ENCODE data around the gene MATR3.
"Not testable (repeated sequence)": the region's sequence is repeated elsewhere in the genome, so short reads cannot be mapped to it uniquely, and the experiment has no call there.

MATR3 gene
- 12.8 to 22.5 reads per million in 2 experiments for total RNA-seq

DNA sequence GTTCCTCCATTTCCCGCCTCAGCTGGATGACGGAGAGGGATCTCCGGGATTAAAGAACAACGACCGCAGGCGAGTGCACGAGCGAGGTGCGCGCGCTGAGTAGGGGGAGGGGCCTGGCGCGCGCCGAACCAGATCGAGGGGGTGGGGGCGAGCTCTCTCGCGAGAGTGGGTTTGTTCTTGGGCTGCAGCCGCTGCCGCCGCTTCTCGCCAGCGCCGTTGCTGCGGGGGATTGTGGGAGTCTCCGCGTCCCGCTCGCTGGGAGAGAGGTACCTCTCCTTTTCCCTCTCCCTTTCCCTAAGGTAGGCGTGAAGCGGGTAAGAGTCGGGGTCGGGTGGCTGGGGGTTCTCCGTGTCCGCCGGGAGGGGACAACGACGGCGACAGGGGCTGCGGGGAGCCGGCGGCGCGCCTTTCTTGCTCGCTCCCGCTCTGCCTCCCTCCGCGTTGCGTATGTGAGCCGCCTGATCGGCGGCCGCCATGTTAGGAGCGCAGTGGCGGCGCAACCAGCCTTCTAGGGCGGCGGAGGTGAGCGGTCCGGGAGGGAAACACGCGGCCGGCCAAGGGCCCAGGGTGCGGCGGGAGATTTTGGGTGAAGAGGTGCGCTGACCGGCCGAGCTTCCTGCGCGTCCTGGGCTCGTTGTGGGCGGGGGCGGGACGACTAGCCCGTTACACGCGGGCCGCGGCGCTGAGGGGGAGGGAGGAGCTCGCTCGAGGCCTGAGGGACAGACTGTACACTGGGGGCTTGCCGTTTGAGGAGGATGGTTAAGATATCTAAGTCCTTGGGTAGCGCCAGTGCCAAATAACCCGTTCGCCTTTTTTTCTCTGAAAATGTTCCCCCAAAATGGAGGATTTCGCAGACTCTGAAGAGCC, at the start of gene MATR3:
Gene MATR3 (plus strand): TSS at position 234 of the 867 bp plus-strand sequence. CDS start 13,676 bp downstream, outside the sequence.
- peak; percentile 92 for DNase-seq (ENCODE audit: low read depth)

- DNase-seq (ENCODE audit: low read depth) = no peak
These were observed 47.8 kb upstream of the MATR3 start for GRCh38 chr5:139245637-139246339.

- no peak for DNase-seq (ENCODE audit: low read depth)
These were observed 47.1 kb upstream of the MATR3 start for GRCh38 chr5:139246394-139246793.

DNA sequence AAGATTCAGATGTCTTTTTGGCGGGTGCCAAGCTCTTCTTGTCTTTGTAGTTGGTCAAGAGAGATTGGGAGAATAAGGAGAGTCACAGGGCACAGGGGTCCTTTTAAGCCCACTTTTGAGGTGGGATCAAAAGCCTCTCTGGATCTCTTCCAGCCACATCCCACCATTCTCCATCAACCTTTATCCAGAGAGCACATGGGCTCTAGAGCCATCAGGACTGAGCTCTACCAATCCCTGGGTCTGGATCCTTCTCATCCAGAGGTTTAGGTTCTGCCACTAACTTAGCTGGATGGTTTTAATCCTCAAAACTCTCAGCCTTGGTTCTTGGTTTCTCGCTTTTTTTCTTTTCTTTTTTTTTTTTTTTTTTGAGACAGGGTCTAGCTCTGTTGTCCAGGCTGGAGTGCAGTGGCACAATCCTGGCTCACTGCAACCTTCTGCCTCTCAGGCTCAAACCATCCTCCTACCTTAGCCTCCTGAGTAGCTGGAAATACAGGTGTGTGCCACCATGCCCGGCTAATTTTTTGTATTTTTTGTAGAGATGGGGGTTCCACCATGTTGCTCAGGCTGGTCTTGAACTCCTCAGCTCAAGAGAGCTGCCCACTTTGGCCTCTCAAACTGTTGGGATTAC, 44.6 kb upstream of the MATR3 start:
- no peak for DNase-seq (ENCODE audit: low read depth)

- DNase-seq (ENCODE audit: low read depth) = peak; percentile 4
These were observed 42.3 kb upstream of the MATR3 start for GRCh38 chr5:139251281-139251687.

DNA sequence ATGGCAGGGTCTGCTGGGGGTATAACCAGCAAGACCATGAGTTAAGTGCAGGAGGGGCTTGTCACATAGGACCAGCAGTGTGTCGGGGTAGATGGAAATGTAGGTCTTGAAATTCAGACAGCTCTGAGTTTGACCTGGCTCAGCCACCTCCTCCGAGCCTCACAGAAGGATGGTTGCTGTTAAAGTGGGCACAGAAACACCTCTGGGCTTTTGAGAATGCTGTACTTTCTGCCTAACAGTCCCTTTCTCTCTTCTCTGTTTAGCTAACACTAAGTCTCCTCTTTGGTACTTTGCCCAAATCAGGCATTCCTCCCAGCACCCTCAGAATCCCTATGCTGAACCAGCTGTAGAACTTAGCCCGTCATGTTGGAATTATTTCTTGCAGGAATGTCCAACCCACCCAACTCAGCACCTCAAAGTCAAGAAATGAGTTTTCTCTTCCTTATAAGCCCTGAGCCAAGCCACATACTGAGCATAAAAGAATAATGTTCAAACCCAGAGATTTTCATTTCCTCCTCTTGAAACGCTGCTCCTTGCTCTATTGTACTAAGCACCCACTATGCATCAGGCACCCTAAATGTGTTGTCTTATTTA, 41.7 kb upstream of the MATR3 start:
- DNase-seq (ENCODE audit: low read depth) = no peak

GRCh38 chr5:139253115-139253514, 40.4 kb upstream of the MATR3 start:
- no peak for DNase-seq (ENCODE audit: low read depth)

- DNase-seq (ENCODE audit: low read depth) = no peak
These were observed 36.7 kb upstream of the MATR3 start for GRCh38 chr5:139256820-139257219.

- no peak for DNase-seq (ENCODE audit: low read depth)
These were observed 31.3 kb upstream of the MATR3 start for GRCh38 chr5:139262059-139262741.

GRCh38 chr5:139262742-139263445, 30.6 kb upstream of the MATR3 start:
- DNase-seq (ENCODE audit: low read depth) = peak; percentile 21

DNA sequence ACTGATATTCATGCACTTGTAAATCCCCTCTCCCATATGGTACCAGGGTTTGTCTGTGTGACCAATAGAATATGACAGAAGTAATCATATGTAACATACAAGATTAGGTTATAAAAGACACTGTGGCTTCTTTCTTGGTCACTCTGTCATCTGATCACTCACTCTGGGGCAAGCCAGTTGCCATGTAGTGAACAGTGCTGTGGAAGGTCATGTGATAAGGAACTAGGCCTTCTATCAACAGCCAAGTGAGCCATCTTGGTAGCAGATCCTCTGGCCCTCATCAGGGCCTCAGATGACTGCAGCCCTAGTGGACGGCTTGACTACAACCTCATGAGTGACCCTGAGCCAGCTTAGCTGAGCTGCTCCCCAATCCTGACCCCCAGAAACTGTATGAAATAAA, 30.0 kb upstream of the MATR3 start:
- no peak for DNase-seq (ENCODE audit: low read depth)

GRCh38 chr5:139263946-139264345, 29.6 kb upstream of the MATR3 start:
- DNase-seq (ENCODE audit: low read depth) = no peak

DNA sequence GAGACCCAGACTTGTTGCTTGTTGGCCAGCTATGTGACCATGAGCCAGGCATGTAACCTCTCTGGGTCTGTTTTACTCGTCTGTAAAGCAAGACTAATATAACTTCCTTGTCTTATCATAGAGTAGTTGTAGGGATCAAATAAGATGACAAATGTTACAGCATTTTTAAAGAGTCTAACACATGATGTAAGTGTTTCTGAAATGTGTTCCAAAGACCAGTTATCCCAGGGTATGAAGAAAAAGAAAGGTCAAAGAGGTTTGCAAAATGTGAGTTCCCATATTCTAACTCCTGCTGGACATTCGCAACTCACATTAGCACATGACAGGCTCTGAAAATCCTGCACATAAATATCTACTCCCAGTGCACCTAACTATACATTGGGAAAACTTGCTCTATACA, 28.5 kb upstream of the MATR3 start:
- DNase-seq (ENCODE audit: low read depth) = no peak

DNA sequence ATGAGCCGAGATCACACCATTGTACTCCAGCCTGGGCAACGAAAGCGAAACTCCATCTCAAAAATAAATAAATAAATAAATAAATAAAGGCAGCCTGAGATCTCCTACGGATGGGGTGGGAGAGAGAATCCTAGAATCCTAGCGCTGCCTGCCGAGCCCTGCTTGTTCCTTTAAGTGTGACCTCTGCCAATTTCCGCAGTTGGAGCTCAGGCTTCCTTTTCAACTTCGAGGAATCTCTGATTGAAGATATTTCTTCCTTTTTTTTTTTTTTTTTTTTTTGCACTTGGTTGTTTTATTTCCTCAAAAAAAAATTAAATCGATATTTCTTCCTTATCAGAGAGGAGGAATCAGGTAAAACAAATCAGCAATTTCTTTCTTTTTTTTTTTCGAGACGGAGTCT, 27.3 kb upstream of the MATR3 start:
- DNase-seq (ENCODE audit: low read depth) = no peak

- no peak for DNase-seq (ENCODE audit: low read depth)
These were observed 26.1 kb upstream of the MATR3 start for GRCh38 chr5:139267481-139267880.

DNA sequence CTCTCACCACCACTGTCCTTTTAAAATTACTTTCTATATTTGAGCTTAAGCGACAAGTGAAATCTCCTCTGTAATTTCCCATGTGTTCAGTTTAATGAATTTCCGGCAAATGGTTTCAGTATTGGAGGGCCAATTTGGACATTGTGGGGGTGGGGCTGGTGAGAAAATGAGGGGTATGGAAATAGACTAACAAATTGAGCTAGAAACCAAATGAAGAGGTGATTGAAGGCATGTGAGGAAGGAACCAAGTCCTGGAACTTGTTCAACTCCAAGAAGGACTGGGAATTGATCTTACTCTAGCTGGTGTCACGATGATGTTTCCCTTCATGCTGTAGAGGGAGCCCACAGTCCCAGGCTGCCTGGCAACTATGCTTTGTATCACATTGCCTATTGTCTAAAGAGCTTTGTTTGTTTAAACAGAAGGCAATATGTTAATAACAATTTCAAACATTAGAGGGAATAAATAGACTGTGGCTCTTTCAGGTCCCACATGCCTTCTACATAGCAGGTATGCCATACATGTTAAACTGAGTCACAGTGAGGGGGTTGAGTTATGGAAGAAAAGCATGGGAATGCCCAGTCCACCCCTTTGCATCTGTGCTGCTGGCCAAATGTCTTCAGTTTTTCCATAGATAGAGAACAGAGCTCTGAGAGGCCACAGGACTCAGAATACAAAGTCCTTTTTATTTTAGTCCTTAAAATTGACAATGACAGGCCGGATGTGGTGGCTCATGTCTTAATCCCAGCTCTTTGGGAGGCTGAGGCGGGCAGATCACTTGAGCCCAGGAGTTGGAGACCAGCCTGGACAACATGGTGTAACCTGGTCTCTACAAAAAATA, 25.0 kb upstream of the MATR3 start:
- DNase-seq (ENCODE audit: low read depth) = no peak

DNA sequence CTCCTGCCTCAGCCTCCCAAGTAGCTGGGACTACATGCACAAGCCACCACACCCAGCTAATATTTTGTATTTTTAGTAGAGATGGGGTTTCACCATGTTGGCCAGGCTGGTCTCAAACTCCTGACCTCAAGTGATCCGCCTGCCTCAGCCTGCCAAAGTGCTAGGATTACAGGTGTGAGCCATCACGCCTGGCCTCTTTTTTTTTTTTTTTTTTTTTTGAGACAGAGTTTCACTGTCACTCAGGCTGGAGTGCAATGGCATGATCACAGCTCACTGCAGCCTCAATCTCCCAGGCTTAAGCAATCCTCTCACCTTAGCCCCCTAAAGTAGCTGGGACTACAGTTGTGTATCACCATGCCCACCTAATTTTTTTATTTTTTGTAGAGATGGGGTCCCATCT, 22.8 kb upstream of the MATR3 start:
- not testable (repeated sequence) for DNase-seq (ENCODE audit: low read depth)

- DNase-seq (ENCODE audit: low read depth) = no peak
These were observed 22.1 kb upstream of the MATR3 start for GRCh38 chr5:139271201-139272027.
